Thoracic aorta (tissue), 2 donors: Measurements from ENCODE around the gene PLPPR1. TPM values are rescaled to one million over a fixed set of nuclear protein-coding genes. Genes with fewer than 3 reads are reported as not detected.

Experiments
- ATAC-seq: fragments of 150-250 bp; one replicate; pipeline ENCODE4 v1.8.0; 2017; ENCODE audit warnings: low read depth; ENCODE audit not compliant: insufficient number of reproducible peaks, low FRiP score
- DNase-seq: peaks from one replicate; pipeline ENCODE4 v3.0.0-alpha.2; 2020; ENCODE audit warnings: low spot score
- H3K27ac ChIP-seq, 2 donors: fragments of 200-600 bp; sonication (generic); 1 replicate in 1 of 2; 2 replicates in 1 of 2; pipeline ENCODE4 v1.5.1; 2016; ENCODE audit warnings: mild to moderate bottlenecking in 2 of 2, moderate library complexity in 2 of 2
- H3K27me3 ChIP-seq: fragments of 200-600 bp; sonication (generic); replicated peaks from 2 replicates; pipeline ENCODE4 v1.6.0; 2016; ENCODE audit warnings: mild to moderate bottlenecking; ENCODE audit not compliant: insufficient read depth
- H3K36me3 ChIP-seq: fragments of 200-600 bp; sonication (generic); one replicate; pipeline ENCODE4 v1.5.1; 2016
- H3K4me1 ChIP-seq, 2 donors: fragments of 200-600 bp; sonication (generic); 1 replicate in 1 of 2; 2 replicates in 1 of 2; pipeline versions ENCODE4 v1.5.1 to v1.6.0; 2016; ENCODE audit warnings: low read depth in 2 of 2, mild to moderate bottlenecking in 1 of 2; ENCODE audit not compliant: control insufficient read depth in 1 of 2
- H3K4me3 ChIP-seq: fragments of 200-600 bp; sonication (generic); 2 replicates; pipeline ENCODE4 v1.5.1; 2016; ENCODE audit warnings: mild to moderate bottlenecking
- H3K9me3 ChIP-seq: fragments of 200-600 bp; sonication (generic); 2 replicates; pipeline ENCODE4 v1.5.1; 2016
- CTCF ChIP-seq: fragments of 200-600 bp; sonication (generic); IDR thresholded peaks from one replicate; pipeline ENCODE4 v1.5.1; 2019; ENCODE audit warnings: antibody characterized with exemption
- total RNA-seq, 2 donors: library from RNA; depleted of rRNA; stranded (reverse); fragments of >200 nt; gene quantifications; one replicate each; pipeline versions ENCODE4 v1.1.0 to v1.2.3, GENCODE V29; 2016

The PLPPR1 gene
- total RNA-seq, 2 donors from 2014 or later = not detected

- H3K27me3 ChIP-seq = no peaks in the 10 kb centered on the region
- no peak overlapping the region for H3K4me3 ChIP-seq
- no peak for DNase-seq
- H3K36me3 ChIP-seq = no peaks in the 10 kb centered on the region
- no peaks in the 10 kb centered on the region for H3K4me1 ChIP-seq
- no peak overlapping the region for H3K27ac ChIP-seq
- H3K9me3 ChIP-seq = no peaks in the 10 kb centered on the region
- TF ChIP-seq CTCF = no peak
- no peak for ATAC-seq
Measured at GRCh38 chr9:101307051-101307450, 278.5 kb downstream of the PLPPR1 start.

- Histone ChIP-seq H3K27me3 (no peaks in the 10 kb centered on the region), H3K9me3 (no peaks in the 10 kb centered on the region), H3K4me3 (no peak overlapping the region), H3K4me1 (no peaks in the 10 kb centered on the region), H3K27ac (no peak overlapping the region), H3K36me3 (no peaks in the 10 kb centered on the region)
- ATAC-seq = no peak
- no peak for DNase-seq
- TF ChIP-seq CTCF = no peak
Measured at GRCh38 chr9:101307524-101308213, 279.1 kb downstream of the PLPPR1 start.

- no peak for TF ChIP-seq CTCF
- no peaks in the 10 kb centered on the region for H3K9me3 ChIP-seq
Measured at GRCh38 chr9:101309139-101309538, 280.6 kb downstream of the PLPPR1 start.

GRCh38 chr9:101311191-101311590, 282.7 kb downstream of the PLPPR1 start:
- DNase-seq (no peak), ATAC-seq (no peak)
- no peak overlapping the region for H3K4me3 ChIP-seq
- no peak overlapping the region for H3K27ac ChIP-seq
- no peaks in the 10 kb centered on the region for H3K4me1 ChIP-seq
- no peaks in the 10 kb centered on the region for H3K36me3 ChIP-seq
- H3K27me3 ChIP-seq = no peaks in the 10 kb centered on the region
- no peak for TF ChIP-seq CTCF
- H3K9me3 ChIP-seq = no peaks in the 10 kb centered on the region

More at GRCh38 chr9:101309139-101309538, 280.6 kb downstream of the PLPPR1 start:
- H3K4me3 ChIP-seq = no peak overlapping the region
- no peaks in the 10 kb centered on the region for H3K4me1 ChIP-seq
- H3K27ac ChIP-seq = no peak overlapping the region
- no peak for DNase-seq
- ATAC-seq = no peak
- H3K27me3 ChIP-seq = no peaks in the 10 kb centered on the region
- H3K36me3 ChIP-seq = no peaks in the 10 kb centered on the region

GRCh38 chr9:101311758-101312420, 283.4 kb downstream of the PLPPR1 start:
- no peak for ATAC-seq
- H3K36me3 ChIP-seq = no peaks in the 10 kb centered on the region
- no peaks in the 10 kb centered on the region for H3K9me3 ChIP-seq
- no peaks in the 10 kb centered on the region for H3K4me1 ChIP-seq
- TF ChIP-seq CTCF = peak; percentile 59
- H3K27ac ChIP-seq = no peak overlapping the region
- no peak for DNase-seq
- H3K4me3 ChIP-seq = no peak overlapping the region
- H3K27me3 ChIP-seq = no peaks in the 10 kb centered on the region
